Activated T-helper 2 cell treated with anti-CD3 and anti-CD28 coated beads, Interferon-gamma antibody, Interleukin-2, Interleukin-4, amounts not matched to agents 10 μg/mL and 5 μg/mL and 100 μg/mL, durations not matched to agents 14 hours and 24 hours and 36 hours (primary cell): Measurements from ENCODE around the gene NEXN. TPM values are rescaled to one million over a fixed set of nuclear protein-coding genes. Genes with fewer than 3 reads are reported as not detected.
A peak's percentile ranks its signal among the peaks of the same experiment; 100 is the strongest.

Experiments
- DNase-seq: peaks from one replicate; pipeline ENCODE4 v3.0.0; 2021; ENCODE audit warnings: low spot score
- H3K27ac Mint-ChIP-seq: one replicate; pipeline ENCODE4 v1.8.0; 2021; ENCODE audit warnings: mixed read lengths
- H3K27me3 Mint-ChIP-seq: one replicate; pipeline ENCODE4 v1.8.0; 2021; ENCODE audit warnings: low read depth, mixed read lengths
- H3K36me3 Mint-ChIP-seq: one replicate; pipeline ENCODE4 v1.8.0; 2021; ENCODE audit warnings: low read depth, mixed read lengths
- H3K4me1 Mint-ChIP-seq: one replicate; pipeline ENCODE4 v1.8.0; 2021; ENCODE audit warnings: low read depth, mixed read lengths
- H3K4me3 Mint-ChIP-seq: one replicate; pipeline ENCODE4 v1.8.0; 2021; ENCODE audit warnings: low read depth, mild to moderate bottlenecking, moderate library complexity, mixed read lengths
- H3K9me3 Mint-ChIP-seq: one replicate; pipeline ENCODE4 v1.8.0; 2021; ENCODE audit warnings: mixed read lengths
- intact Hi-C: fragments of 100-400 bp; cut with micrococcal nuclease; formaldehyde crosslinking; loops from one replicate; pipeline ENCODE4 v1.15.1; 2023
- total RNA-seq: library from RNA; stranded (reverse); gene quantifications from 2 replicates; pipeline ENCODE4 v1.2.3, GENCODE V29; 2022

NEXN gene
- total RNA-seq, 1 donor from 2014 or later = 0.59 TPM

GRCh38 chr1:77953907-77954306 lies 65.5 kb downstream of the NEXN start:
- intact Hi-C loops = no loop called here
- H3K4me1 Mint-ChIP-seq = peaks cover 18% of the 10 kb centered on the region
- H3K36me3 Mint-ChIP-seq = peaks cover 64% of the 10 kb centered on the region

GRCh38 chr1:77954521-77954920 lies 66.1 kb downstream of the NEXN start:
- peaks cover 66% of the 10 kb centered on the region for H3K36me3 Mint-ChIP-seq
- intact Hi-C loops = no loop called here
- no peaks in the 10 kb centered on the region for H3K9me3 Mint-ChIP-seq
- no peak for DNase-seq
- no peak overlapping the region for H3K4me3 Mint-ChIP-seq
- no peaks in the 10 kb centered on the region for H3K27me3 Mint-ChIP-seq
- peaks cover 18% of the 10 kb centered on the region for H3K4me1 Mint-ChIP-seq
- no peak overlapping the region for H3K27ac Mint-ChIP-seq

More at GRCh38 chr1:77953907-77954306, 65.5 kb downstream of the NEXN start:
- H3K4me3 Mint-ChIP-seq = no peak overlapping the region
- no peak for DNase-seq
- no peak overlapping the region for H3K27ac Mint-ChIP-seq
- H3K9me3 Mint-ChIP-seq = no peaks in the 10 kb centered on the region
- H3K27me3 Mint-ChIP-seq = no peaks in the 10 kb centered on the region

- H3K27me3 Mint-ChIP-seq = no peaks in the 10 kb centered on the region
- peaks cover 74% of the 10 kb centered on the region for H3K36me3 Mint-ChIP-seq
- no peaks in the 10 kb centered on the region for H3K9me3 Mint-ChIP-seq
- intact Hi-C loops = no loop called here
- no peak overlapping the region for H3K4me3 Mint-ChIP-seq
- DNase-seq = no peak
- H3K4me1 Mint-ChIP-seq = peaks cover 18% of the 10 kb centered on the region
- no peak overlapping the region for H3K27ac Mint-ChIP-seq
These were observed 67.3 kb downstream of the NEXN start for GRCh38 chr1:77955709-77956108.

GRCh38 chr1:77956464-77956863 lies 68.0 kb downstream of the NEXN start:
- no peaks in the 10 kb centered on the region for H3K27me3 Mint-ChIP-seq
- H3K9me3 Mint-ChIP-seq = no peaks in the 10 kb centered on the region
- no peak overlapping the region for H3K4me3 Mint-ChIP-seq
- no peak for DNase-seq
- intact Hi-C loops = no loop called here
- H3K27ac Mint-ChIP-seq = no peak overlapping the region
- peaks cover 76% of the 10 kb centered on the region for H3K36me3 Mint-ChIP-seq
- peaks cover 18% of the 10 kb centered on the region for H3K4me1 Mint-ChIP-seq

GRCh38 chr1:77958391-77958790 lies 70.0 kb downstream of the NEXN start:
- Mint-ChIP-seq H3K9me3 (no peaks in the 10 kb centered on the region), H3K4me3 (no peak overlapping the region), H3K36me3 (peaks cover 78% of the 10 kb centered on the region), H3K4me1 (peaks cover 17% of the 10 kb centered on the region), H3K27me3 (no peaks in the 10 kb centered on the region), H3K27ac (no peak overlapping the region)
- intact Hi-C loops = no loop called here
- DNase-seq = no peak

DNA sequence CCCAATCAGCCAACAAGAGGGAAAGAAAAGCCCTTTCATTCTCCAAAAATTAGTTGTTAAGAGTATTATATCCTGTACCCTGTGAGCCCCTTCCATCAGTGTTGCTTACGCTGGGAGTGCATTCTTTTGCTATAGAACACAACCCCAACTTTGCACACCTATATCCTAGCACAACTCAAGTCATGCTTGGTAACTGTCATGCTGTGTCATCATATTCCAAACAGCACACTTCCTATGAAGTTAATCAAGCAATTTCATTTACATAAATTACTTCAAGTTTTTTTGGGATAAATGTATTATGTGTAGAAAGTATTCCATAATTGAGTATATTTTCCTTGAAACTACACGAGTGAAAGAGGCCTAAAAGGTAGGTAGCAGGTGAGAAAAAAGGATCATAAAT lies 70.4 kb downstream of the NEXN start:
- Mint-ChIP-seq H3K4me3 (no peak overlapping the region), H3K27ac (no peak overlapping the region), H3K9me3 (no peaks in the 10 kb centered on the region), H3K36me3 (peaks cover 78% of the 10 kb centered on the region), H3K27me3 (no peaks in the 10 kb centered on the region), H3K4me1 (peaks cover 17% of the 10 kb centered on the region)
- intact Hi-C loops = no loop called here
- no peak for DNase-seq

DNA sequence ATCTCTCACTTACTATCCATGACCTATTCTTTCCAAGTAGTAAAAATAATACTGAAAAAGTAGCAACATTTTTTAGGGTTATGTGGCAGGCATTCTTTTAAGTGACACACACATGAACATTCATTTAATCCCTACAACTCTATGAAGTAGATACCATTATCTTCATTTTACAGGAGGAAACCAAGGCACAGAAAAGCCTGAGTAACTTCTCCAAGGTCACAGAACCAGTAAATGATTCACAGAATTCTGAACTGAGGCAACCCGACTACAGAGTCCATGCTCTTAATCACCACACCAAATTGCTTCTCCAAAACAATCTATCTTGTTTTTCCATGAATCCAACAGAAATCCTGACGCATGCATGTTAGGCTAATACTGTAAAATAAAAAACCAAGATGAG lies 73.0 kb downstream of the NEXN start:
- Mint-ChIP-seq H3K4me3 (no peak overlapping the region), H3K27me3 (no peaks in the 10 kb centered on the region), H3K36me3 (peaks cover 87% of the 10 kb centered on the region), H3K9me3 (no peaks in the 10 kb centered on the region), H3K27ac (peak overlapping the region; percentile 28), H3K4me1 (peaks cover 20% of the 10 kb centered on the region)
- DNase-seq = no peak
- intact Hi-C loops = loop anchor here (2.0 kb wide), 1 partner anchor 17 kb away; the partner anchor contains the start of gene FUBP1

- Mint-ChIP-seq H3K27me3 (no peaks in the 10 kb centered on the region), H3K36me3 (peaks cover 83% of the 10 kb centered on the region), H3K9me3 (no peaks in the 10 kb centered on the region), H3K4me3 (no peak overlapping the region), H3K27ac (peak overlapping the region; percentile 46), H3K4me1 (peaks cover 28% of the 10 kb centered on the region)
- no peak for DNase-seq
- intact Hi-C loops = no loop called here
These were observed 77.9 kb downstream of the NEXN start for GRCh38 chr1:77966291-77966690.

DNA sequence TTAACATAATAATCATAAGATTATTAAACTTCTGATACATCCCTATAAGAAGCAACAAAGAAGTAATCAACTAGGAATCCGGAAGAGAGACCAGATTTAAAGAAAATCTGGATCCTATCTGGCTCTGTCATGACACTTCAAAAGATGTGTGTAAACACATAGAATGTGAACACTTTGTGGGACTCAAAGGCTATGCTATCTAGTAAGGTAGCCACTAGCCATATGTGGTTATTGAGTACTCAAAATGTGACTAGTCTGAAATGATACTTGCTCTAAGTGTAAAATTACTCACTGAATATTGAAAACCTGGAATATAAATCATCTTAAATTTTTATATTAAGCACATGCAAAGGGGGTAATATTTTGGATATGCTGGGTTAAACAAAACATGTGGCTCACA lies 81.8 kb downstream of the NEXN start:
- H3K27ac Mint-ChIP-seq = no peak overlapping the region
- no peak overlapping the region for H3K4me3 Mint-ChIP-seq
- no peaks in the 10 kb centered on the region for H3K9me3 Mint-ChIP-seq
- H3K36me3 Mint-ChIP-seq = peaks cover 72% of the 10 kb centered on the region
- peaks cover 32% of the 10 kb centered on the region for H3K4me1 Mint-ChIP-seq
- no peak for DNase-seq
- H3K27me3 Mint-ChIP-seq = no peaks in the 10 kb centered on the region
- intact Hi-C loops = loop anchor here (10.0 kb wide), 2 partner anchors 145 to 655 kb away; partner anchors contain the start of gene IFI44L

- DNase-seq = no peak
These were observed 83.7 kb downstream of the NEXN start for GRCh38 chr1:77972080-77972479.

DNA sequence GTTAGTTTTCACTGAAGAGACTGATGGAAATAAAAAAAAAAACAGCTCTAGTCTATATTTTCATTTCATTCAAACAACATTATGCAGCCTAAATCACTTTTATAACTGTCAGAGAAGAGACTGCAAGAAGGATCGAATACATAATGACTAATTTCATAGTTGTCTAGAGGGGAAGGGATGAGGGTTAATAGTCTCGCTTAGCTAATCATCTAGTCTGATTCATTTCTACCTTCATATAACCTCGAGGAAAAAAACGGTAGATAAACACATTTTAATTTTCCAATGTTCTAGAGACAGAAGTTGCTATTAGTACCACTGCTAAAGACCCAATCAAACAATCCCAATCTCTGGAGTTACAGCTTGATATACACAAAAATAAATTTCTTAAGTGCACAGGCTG lies 87.0 kb downstream of the NEXN start:
- Mint-ChIP-seq H3K27ac (peak overlapping the region; percentile 81), H3K9me3 (no peaks in the 10 kb centered on the region), H3K36me3 (peaks cover 51% of the 10 kb centered on the region), H3K27me3 (no peaks in the 10 kb centered on the region), H3K4me3 (no peak overlapping the region), H3K4me1 (peaks cover 34% of the 10 kb centered on the region)
- intact Hi-C loops = loop anchor here (10.0 kb wide), 2 partner anchors 139 to 649 kb away; partner anchors contain the start of gene IFI44L
- DNase-seq = no peak

More at GRCh38 chr1:77972080-77972479, 83.7 kb downstream of the NEXN start:
- H3K36me3 Mint-ChIP-seq = peaks cover 73% of the 10 kb centered on the region
- peaks cover 39% of the 10 kb centered on the region for H3K4me1 Mint-ChIP-seq
- no peaks in the 10 kb centered on the region for H3K27me3 Mint-ChIP-seq
- H3K9me3 Mint-ChIP-seq = no peaks in the 10 kb centered on the region
- no peak overlapping the region for H3K4me3 Mint-ChIP-seq
- peak overlapping the region; percentile 47 for H3K27ac Mint-ChIP-seq
- intact Hi-C loops = loop anchor here (10.0 kb wide), 2 partner anchors 143 to 653 kb away; partner anchors contain the start of gene IFI44L

- H3K9me3 Mint-ChIP-seq = no peaks in the 10 kb centered on the region
- no peak overlapping the region for H3K4me3 Mint-ChIP-seq
- no peaks in the 10 kb centered on the region for H3K27me3 Mint-ChIP-seq
- H3K36me3 Mint-ChIP-seq = peaks cover 56% of the 10 kb centered on the region
- peak overlapping the region; percentile 81 for H3K27ac Mint-ChIP-seq
- no peak for DNase-seq
- H3K4me1 Mint-ChIP-seq = peaks cover 38% of the 10 kb centered on the region
- intact Hi-C loops = loop anchor here (10.0 kb wide), 2 partner anchors 139 to 649 kb away; partner anchors contain the start of gene IFI44L
These were observed 87.5 kb downstream of the NEXN start for GRCh38 chr1:77975907-77976306.

DNA sequence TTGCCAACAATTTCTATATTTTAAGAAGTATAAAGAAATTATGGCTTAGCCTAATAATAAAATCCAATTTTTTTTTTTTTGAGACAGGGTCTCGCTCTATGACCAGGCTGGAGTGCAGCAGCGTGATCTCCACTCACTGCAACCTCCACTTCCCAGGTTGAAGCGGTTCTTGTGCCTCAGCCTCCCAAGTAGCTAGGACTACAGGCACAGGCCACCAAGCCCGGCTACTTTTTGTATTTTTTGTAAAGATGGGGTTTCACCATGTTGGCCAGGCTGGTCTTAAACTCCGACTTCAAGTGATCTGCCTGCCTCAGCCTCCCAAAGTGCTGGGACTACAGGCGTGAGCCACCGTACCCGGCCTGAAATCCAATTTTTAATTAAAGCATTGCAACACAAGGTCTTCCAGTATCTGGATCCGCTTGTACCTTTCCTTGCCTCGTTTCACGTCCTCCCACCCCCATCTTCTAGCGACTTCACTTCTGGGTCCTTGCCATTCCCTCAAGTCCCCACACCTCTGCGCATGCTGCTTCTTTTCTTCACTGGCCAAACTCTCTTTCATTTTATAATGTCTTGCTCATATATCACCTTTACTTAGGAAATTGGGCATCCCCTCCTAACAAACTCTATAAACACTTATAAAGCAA lies 88.1 kb downstream of the NEXN start:
- H3K4me3 Mint-ChIP-seq = no peak overlapping the region
- no peaks in the 10 kb centered on the region for H3K27me3 Mint-ChIP-seq
- no peaks in the 10 kb centered on the region for H3K9me3 Mint-ChIP-seq
- H3K4me1 Mint-ChIP-seq = peaks cover 36% of the 10 kb centered on the region
- DNase-seq = no peak
- intact Hi-C loops = loop anchor here (10.0 kb wide), 2 partner anchors 138 to 648 kb away; partner anchors contain the start of gene IFI44L
- no peak overlapping the region for H3K27ac Mint-ChIP-seq
- H3K36me3 Mint-ChIP-seq = peaks cover 52% of the 10 kb centered on the region
